HT-29 (cell line): ENCODE measurements around the gene METTL16. TPM values are rescaled to one million over a fixed set of nuclear protein-coding genes. Genes with fewer than 3 reads are reported as not detected.
"Not testable (repeated sequence)": the region's sequence is repeated elsewhere in the genome, so short reads cannot be mapped to it uniquely, and the experiment has no call there.

ENCODE experiments used
- DNase-seq: peaks from one replicate; pipeline ENCODE4 v3.0.0-alpha.2; 2015; ENCODE audit warnings: low spot score
- total RNA-seq: library from RNA; depleted of rRNA; stranded (reverse); fragments of >200 nt; shearing (Covaris generic); gene quantifications from 2 replicates; pipeline ENCODE4 v1.2.3, GENCODE V29; 2014

METTL16 gene
- total RNA-seq, 1 experiment from 2014 or later, result 9.4 TPM

DNA sequence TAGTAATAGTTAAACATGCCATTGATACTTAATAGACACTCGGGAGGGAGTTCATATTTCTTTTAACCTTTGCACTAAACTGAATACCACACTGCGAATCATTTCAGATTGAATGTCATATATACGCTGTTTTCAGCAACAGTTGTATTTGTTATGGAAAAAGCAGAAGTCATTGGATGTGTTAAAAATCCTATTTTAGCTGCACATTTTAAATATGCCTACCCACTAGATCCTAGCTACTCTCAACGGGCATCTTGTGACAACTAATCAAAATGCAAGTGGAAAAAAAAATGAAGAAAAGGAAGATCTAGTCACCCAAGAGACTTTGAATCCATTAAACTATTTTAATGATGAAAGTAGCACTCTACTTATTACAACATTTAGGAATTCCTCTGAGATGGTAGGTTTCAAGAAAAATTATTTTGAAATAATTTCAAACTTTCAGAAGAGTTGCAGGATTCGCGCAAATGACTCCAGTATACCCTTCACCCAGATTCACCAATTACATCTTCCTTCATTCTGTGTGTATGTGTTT lies 59.4 kb downstream of the METTL16 start:
- DNase-seq, result no peak

DNA sequence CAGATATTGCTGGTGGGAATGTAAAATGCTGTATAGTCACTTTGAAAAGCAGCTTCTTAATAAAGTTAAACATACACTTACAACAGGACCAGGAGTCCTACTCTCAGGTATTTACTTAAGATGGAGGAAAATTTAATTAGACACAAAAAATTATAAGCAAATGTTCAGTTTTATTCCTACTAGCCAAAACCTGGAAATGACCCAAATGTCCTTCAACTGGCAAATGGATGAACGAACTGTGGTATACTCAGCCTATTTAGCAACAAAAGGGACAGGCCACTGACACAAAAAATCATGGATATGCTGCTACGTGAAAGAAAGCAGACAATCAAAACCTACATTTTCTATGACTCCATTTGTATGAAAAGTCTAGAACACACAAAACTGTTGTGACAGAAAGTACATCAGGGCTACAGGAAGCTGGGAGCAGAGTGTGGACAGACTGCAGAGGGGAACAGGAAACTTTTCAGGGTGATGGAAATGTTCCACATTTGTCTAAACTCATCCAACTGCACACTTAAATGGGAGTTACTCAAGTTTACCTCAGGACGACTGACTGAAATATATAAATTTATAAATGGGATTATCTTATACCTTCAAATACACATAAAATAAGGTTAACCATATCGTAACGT lies 61.6 kb downstream of the METTL16 start:
- no peak for DNase-seq

DNA sequence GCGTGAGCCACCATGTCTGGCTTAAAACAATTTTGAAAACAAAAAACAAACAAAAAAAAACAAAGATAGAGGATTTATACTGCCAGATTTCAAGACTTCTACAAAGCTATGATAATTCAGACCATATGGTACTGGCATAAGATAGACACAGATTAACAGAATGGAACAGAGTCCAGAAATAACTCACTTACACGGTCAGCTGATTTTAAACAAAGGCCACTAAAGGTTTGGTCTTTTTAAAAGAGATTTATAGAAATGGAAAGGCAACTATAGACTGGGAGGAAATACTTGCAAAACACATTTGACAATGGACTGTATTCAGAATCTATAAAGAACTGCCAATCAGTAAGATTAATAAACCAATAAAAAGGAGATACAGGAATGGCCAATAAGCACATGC lies 62.2 kb downstream of the METTL16 start:
- no peak for DNase-seq

DNA sequence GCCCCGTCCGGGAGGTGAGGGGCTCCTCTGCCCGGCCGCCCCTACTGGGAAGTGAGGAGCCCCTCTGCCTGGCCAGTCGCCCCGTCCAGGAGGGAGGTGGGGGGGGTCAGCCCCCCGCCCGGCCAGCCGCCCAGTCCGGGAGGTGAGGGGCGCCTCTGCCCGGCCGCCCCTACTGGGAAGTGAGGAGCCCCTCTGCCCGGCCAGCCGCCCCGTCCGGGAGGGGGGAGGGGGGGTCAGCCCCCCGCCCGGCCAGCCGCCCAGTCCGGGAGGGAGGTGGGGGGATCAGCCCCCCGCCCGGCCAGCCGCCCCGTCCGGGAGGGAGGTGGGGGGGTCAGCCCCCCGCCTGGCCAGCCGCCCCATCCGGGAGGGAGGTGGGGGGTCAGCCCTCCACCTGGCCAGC lies 64.2 kb downstream of the METTL16 start:
- DNase-seq, result not testable (repeated sequence)

DNA sequence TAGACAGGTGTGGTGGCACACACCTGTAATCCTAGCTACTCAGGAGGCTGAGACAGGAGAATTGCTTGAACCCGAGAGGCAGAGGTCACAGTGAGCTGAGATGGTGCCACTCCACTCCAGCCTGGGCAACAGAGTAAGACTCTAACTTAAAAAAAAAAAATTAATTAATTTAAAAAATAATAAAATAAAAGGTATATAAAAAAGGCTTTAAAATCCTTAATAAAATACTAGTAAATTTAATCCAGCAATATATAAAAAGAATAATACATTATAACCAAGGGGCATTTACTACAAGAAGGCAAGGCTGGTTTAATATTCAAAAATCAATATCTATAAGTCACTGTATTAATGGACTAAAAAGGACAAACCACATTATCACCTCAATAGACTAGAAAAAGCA lies 66.0 kb downstream of the METTL16 start:
- DNase-seq, result no peak

DNA sequence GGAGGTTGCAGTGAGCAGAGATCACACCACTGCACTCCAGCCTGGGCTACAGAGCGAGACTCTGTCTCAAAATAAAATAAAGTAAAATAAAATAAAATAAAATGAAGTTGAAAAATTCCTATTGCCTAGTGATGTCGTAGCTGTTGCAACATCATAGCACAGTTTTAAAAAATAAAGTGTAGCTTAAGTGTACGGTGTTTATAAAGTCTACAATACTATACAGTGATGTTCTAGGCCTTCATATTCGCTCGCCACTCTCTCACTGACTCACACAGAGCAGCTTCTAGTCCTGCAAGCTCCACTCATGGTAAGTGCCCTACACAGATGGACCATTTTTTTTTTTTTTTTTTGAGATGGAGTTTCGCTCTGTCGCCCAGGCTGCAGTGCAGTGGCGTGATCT lies 67.3 kb downstream of the METTL16 start:
- DNase-seq, result no peak

DNA sequence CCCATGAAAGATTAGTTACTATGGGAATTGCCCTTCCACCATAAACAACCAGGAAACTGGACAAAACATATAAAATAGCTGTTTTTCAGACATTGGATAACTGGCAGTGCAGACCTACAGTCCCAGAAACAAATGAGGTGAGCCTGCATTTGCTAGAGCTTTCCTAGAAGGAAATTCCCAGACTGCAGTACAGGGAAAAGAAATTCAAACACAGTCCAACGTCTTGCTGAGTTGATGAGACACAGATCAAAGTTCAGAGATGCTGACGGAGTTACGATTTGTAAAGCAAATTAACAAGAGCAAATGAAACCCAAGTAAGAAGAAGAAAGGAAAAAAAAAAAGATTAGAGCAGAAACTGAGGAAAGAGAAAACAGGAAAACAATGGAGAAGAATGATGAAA lies 69.5 kb downstream of the METTL16 start:
- no peak for DNase-seq

DNA sequence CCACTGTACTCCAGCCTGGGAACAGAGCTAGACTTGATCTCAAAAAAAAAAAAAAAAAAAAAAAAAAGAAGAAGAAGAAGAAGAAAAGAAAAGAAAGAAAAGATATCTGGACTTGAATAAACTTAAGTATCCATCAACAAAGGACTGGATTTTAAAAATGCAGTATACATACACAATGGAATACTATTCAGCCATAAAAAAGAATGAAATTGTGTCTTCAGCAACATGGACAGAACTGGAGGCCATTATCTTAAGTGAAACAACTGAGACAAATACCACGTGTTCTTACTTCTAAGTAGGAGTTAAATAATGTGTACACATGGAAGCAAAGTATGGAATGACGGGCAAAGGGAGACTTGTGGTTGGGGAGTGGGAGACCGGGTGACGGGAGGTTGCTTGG lies 70.8 kb downstream of the METTL16 start:
- DNase-seq, result no peak

DNA sequence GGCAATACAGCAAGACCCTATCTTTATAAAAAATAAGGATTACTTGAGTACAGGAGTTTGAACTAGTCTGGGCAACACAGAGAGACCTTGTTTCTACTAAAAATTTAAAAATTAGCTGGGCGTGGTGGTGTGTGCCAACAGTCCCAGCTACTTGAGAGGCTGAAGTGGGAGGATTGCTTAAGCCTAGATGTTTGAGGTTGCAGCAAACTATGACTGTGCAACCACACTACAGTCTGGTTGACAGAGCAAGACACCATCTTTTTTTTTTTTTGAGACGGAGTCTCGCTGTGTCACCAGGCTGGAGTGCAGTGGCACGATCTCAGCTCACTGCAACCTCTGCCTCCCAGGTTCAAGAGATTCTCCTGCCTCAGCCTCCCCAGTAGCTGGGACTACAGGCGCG lies 71.7 kb downstream of the METTL16 start:
- not testable (repeated sequence) for DNase-seq

DNA sequence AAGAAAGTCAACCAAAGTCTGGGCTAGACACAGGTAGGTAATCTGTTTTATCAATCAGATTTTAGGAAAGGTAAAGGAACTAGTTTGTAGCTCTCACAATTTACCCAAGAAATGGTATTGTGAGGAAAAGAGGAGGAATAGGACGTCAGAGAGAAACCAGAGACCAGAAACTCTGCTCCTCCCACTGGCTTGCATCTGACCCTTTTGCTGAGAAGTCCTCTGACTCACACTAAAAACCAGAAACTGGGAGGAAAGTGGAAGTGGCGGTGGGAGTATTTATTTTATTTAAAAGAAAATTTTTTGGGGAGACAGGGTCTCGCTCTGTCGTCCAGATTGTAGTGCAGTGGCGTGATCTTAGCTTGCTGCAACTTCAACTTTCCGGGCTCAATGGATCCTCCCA lies 72.9 kb downstream of the METTL16 start:
- no peak for DNase-seq

DNA sequence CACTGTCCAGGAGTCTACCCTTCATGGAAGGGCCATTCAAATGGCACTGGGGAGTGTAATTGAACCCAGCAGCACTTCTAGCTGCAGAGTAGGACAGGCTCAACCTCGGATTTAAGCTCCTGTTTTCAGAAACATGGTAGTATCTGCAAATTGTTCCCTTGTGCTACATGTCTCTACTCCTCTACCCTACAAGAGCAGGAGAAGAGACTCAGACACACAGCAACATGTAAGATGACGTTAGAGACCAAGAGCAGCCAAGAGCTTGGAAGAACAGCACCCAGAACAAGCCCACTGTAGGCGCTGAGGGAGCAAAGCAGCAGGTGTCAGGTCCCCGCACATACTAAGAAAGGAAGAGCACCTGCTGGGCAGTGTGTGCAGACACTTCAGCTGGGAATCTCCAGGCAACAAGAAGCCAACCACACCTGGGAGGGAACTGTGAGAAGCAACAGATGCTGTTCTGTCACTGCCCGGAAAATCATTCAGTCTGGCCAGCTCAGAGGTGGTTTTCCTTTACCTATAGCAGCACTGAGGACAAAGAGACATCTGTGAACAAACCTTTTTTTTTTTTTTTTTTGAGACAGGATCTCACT lies 75.3 kb downstream of the METTL16 start:
- no peak for DNase-seq

DNA sequence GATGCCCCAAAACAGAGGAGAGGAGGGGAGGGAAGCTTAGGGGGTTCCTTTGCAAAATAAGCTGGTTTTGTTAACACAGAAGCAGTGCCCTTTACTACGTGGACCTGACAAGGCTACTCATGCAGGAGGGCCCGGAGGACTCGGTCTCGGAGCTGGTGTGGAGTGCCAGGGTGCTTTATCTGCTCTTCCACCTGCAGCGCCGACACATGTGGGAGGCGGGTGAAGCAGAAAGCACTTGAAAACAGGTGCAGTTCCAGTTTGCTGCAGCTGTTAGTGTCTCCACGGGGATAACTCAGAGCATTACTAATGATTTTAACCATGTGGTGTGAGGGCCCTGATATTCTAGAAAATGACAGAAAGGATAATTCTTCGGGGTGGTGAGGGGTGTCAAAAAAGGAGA lies 75.8 kb downstream of the METTL16 start:
- DNase-seq, result no peak

DNA sequence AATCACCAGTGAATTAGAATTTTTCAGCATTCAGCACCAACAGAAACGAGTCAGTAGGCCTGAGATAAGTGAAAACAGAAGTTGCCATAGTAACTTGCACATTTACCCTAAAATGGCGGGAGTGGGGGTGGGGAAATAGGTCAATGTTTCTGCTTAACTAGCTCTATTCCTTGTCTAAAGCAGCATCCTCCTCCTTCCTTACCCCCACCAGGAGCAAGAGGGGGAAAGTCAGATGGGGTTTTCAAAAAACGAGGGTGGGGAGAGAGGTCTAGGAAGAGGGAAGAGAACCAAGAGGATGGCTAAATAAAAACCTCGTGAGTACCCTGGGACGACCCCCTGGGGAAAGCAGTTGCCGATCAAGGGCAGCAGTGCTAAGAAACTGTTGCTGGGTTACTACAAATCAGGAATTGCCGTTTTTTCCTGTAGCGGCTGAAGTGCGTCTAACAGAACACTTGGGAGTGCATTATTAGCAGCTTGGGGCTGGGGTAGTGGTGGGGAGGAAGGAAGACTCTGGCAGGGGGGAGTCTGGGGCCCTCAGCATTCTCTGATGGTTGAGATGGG lies 76.4 kb downstream of the METTL16 start:
- no peak for DNase-seq

DNA sequence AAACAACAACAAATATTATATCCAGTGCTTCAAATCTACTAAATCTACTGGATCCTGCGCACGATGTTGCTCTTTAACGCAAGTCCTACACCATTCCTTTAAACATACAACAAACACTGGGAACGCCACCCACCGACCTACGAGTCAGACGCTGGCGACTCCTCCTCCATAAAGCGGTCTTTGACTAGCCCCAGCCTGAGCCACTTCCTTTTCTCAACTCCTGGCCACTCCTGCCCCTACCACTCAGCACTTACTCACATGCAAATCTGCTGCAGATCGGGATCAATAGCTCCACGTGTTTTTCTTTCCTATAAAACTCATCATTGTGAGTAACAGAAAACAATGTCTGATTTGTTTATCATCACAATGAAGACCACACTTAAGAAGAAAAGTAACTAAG lies 78.0 kb downstream of the METTL16 start:
- no peak for DNase-seq

DNA sequence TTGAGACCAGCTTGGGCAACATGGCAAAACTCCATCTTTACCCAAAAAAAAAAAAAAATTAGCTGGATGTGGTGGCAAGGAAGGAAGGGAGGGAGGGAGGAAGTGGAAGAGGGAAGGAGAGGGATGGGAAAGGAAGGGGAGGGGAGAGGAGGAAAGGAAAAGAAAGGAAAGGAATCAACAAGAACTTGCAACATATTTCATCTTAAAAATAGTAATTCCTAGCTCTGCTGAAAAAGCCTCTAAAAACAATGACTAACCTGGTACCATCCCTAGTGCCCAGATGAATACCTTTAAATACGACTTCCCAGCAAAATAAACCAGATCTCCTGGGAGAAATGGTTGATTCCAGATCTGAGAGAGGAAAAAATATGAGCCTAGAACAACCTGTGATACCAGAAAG lies 83.8 kb downstream of the METTL16 start:
- DNase-seq, result no peak

DNA sequence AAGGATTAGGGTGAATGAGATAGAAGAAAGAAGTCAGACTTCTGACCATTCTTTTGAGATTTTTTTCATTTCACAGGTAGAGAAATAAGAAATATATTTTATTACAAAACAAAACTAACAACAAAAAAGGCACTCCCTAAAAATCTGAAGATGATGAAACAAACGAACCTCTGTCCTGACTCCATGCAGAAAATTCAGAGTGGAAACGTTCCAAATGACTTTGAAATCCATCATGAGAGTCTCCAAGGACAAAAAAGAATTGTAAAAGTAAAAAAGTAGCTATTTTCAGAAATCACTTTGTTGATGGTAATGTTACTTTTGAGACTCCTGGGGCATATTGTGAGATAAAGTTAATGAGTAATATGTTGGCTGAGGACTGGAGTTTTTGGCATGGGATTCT lies 84.5 kb downstream of the METTL16 start:
- DNase-seq, result no peak

DNA sequence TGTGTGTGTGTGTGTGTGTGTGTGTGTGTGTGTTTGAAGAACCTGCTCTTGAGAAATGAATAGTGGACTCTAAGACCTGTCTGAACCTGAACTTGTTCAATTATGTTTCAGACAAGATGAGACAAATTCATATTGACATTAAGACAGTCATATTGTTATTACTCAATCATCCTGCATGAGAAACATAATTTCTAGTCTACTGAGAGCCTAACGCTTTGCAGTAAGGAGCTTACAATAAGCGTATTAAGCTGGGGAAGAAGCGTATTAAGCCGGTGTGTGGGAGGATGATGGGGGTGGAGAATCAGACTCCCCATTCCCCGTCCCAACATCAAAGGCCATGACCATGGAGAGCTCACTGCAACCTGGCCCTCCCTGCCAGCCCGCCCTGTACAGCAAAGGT lies 88.4 kb downstream of the METTL16 start:
- no peak for DNase-seq

DNA sequence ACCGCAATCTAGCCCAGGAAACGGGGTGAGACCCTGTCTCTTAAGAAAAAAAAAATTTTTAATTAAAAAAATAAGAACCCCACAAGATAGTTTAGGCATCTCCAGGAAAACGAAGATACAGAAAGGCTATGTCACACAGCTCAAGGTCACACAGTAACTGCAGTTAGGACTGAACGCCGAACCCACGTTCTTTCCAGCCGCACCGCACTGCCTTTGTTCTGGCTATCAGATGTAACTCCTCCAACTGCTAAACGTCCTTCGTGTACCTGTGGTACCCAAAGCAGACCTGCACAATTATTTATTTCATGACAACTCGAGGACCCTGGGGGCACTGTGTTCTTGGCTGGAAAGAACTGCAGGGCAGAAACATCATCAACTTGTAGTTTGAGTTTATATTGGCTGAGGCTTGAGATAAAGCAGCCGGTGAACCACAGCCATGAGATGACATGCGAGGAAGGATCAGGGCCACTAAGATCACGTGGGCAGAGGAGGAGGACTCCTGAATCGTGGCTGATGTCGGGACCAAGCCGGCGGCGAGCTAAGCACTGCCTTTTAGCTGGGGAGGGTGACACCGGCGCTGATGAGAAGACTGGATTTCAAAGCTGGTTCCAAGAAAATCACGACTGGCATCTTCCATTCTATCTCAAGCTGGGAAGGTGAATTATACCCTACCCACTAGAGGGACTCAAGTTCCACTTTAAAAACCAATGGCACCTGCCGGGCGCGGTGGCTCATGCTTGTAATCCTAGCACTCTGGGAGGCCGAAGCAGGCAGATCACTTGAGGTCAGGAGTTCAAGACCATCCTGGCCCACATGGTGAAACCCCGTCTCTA lies 90.2 kb downstream of the METTL16 start:
- no peak for DNase-seq

DNA sequence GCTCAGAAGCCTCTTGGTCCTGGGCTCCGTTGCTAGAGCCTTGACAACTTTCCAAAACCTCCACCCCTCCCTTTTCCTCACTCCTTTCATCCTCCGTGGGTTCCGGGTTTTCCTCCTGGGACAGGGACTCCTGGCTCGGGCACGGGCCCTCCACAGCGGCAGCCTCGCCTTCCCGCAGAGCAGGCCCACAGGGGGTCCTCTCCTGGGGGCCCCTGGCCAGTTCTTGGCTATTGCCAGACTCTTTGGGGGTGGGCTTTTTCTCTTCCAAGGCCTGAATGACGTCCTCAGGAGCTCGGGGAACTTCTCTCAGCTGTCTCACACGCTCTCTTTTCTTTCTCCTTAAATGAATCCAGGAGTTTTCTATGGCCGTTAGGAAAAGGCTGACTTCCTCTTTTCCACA lies 91.5 kb downstream of the METTL16 start:
- DNase-seq, result no peak

DNA sequence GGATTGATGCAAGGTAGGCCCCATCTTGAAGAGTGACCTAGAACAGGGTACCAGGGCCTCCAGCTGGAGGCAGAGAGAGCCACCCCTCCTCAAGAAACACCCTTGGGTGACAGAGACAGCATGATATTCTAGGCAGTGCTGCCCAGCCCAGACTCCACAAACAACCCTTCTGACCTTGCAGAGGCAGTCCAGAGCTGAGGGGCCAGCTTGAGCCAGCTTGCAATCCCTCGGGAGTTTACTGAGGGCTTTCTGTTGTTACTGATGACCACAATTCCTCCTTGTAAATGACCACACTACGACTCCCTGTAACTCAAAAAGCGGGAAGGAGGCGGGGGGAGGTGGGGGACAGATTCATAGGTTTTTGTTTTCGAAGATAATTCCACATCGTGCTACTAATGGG lies 92.2 kb downstream of the METTL16 start:
- DNase-seq, result no peak

DNA sequence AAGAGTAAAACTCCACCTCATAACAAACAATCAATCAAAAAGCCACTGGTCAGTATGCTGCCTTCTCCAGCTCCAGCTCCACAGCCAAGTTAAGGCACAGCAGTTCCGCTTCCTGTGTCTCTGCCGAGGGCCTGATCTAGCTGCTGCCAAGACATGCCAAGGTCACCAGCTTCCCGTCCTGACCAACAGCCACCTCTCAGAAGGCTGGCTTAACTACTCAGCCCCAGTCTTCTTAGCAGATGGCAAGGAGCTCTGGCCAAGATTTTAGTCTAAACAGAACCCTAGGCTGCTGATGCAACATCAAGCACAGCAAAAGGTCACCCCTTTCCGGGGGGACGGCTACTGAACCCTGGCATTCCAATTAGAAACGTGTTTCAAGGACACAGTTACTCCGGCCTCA lies 93.1 kb downstream of the METTL16 start:
- DNase-seq, result no peak

DNA sequence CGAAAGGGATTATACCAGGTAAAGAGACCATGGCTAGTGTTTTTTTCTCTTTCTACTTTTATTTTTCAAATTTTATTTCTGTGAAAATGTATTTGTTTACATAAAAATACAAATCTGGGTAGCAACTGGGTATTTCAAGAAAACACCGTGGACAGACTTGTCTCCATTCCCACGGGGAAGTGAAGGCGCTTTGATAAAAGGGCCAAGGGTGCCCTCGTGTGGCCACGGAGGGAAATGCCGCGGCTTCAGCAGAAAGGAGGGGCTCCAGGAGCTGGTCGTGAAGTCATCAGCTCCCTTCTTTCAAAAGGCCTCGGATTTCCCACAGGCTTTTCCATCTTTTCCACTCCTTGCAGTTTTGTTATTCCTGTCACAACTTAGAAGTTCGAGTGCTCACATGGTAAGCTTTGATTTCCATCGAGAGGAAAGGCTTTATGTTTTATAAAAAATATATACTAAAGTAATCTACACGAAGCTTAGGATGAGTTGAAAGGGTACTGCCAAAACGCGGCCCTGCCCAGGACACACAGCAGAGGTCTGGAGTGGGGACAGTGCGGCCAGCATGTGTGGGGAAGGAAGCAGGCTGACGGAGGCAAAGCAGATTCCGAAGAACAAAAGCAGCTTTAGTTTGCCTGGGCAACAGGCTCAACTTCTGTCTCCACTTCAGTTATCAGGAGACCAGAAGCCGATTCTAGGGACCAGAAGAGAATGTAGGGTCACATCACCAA lies 95.5 kb downstream of the METTL16 start:
- peak; percentile 81 for DNase-seq
